ENCODE results near the gene TANGO6. TPM values are rescaled to one million over a fixed set of nuclear protein-coding genes. Genes with fewer than 3 reads are reported as not detected.

The TANGO6 gene
- total RNA-seq, 6 donors from 2014 or later: 11.7 to 30.4 (median 15.5) TPM

DNA sequence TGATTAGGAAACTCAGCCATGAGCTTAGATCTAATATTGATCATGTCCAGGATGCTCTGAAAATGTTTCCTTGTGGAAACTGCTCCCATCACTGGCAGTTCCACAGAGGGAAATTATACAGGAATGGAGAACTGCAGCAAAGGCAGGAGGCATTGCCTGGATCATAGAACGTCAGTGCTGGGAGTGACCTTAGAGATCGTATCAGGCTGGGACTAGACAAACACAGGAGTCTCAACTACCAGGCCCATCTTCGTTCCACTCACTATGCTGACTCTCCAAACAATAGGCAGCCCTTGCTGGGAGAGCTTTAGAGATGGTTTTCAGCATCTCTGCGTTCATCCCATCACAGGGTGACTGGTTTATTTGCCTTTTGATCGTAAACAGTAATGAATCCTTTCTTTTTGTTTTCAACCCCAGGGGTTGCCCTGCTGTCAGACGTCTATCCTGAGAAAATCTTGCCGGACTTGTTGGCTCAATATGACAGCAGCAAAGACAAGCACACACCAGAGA is 130.3 kb downstream of the TANGO6 start:
- Histone ChIP-seq H3K36me3 (peaks cover 0 to 32% (median 11%) of the 10 kb centered on the region in 4 donors), H3K27ac (no peak overlapping the region), H3K4me1 (peaks cover 0 to 8% (median 3%) of the 10 kb centered on the region in 4 donors), H3K4me3 (no peak overlapping the region), H3K9me3 (no peaks in the 10 kb centered on the region), H3K27me3 (no peaks in the 10 kb centered on the region)
- TF ChIP-seq POLR2A (IDR thresholded peaks at IDR 0.05) (no peak), POLR2AphosphoS5 (IDR thresholded peaks at IDR 0.05) (no peak), EP300 (IDR thresholded peaks at IDR 0.05) (no peak)
- TF ChIP-seq, protein P1, sequence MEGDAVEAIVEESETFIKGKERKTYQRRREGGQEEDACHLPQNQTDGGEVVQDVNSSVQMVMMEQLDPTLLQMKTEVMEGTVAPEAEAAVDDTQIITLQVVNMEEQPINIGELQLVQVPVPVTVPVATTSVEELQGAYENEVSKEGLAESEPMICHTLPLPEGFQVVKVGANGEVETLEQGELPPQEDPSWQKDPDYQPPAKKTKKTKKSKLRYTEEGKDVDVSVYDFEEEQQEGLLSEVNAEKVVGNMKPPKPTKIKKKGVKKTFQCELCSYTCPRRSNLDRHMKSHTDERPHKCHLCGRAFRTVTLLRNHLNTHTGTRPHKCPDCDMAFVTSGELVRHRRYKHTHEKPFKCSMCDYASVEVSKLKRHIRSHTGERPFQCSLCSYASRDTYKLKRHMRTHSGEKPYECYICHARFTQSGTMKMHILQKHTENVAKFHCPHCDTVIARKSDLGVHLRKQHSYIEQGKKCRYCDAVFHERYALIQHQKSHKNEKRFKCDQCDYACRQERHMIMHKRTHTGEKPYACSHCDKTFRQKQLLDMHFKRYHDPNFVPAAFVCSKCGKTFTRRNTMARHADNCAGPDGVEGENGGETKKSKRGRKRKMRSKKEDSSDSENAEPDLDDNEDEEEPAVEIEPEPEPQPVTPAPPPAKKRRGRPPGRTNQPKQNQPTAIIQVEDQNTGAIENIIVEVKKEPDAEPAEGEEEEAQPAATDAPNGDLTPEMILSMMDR (IDR thresholded peaks at IDR 0.05): no peak
- no peak for ATAC-seq (ENCODE audit: low FRiP score in 2 of 2)
- no peak for DNase-seq
- WGBS, 2 donors: 84 to 91% methylated on average over 7 of the region's 7 CpGs

DNA sequence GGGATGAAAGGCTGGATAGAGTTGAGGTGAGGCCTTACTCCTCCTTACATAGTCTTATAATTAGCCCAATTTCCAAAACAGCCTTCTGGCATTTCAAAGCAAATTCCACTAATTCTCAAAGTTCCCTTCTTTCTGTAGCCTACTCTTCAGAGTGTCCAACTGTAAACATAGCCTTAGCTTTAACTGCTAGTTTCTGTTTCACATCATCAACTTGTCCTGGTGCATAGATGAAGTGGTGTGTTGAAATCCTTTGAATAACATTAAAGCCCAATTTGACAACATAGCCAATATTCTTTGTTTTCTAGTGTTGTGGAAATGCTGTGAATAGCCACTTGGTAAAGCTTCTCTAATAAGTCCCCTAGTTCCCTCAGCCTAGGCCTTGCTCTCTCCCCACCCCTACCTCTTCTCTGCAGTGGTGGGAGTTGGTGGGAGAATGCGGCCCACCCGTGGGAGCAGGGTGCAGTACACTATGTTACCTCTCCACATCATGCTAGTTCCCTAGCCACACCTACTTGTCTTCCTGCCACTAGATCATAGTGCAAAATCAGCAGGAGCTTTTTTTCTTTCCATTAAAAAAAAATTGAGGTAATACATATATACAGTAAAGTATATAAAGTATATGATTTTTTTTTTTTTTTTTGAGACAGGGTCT is 135.1 kb downstream of the TANGO6 start:
- 68 to 83% methylated on average over 2 of the region's 2 CpGs for WGBS, 2 donors
- DNase-seq: no peak
- TF ChIP-seq, protein P1 (IDR thresholded peaks at IDR 0.05): no peak
- Histone ChIP-seq H3K36me3 (peaks cover 0 to 35% (median 11%) of the 10 kb centered on the region in 4 donors), H3K27me3 (no peaks in the 10 kb centered on the region), H3K4me3 (no peak overlapping the region), H3K4me1 (peaks cover 0 to 12% (median 3%) of the 10 kb centered on the region in 4 donors), H3K9me3 (no peaks in the 10 kb centered on the region), H3K27ac (peak overlapping the region in 2 of 4 donors; percentile 18 to 26)
- no peak for ATAC-seq (ENCODE audit: low FRiP score in 2 of 2)

DNA sequence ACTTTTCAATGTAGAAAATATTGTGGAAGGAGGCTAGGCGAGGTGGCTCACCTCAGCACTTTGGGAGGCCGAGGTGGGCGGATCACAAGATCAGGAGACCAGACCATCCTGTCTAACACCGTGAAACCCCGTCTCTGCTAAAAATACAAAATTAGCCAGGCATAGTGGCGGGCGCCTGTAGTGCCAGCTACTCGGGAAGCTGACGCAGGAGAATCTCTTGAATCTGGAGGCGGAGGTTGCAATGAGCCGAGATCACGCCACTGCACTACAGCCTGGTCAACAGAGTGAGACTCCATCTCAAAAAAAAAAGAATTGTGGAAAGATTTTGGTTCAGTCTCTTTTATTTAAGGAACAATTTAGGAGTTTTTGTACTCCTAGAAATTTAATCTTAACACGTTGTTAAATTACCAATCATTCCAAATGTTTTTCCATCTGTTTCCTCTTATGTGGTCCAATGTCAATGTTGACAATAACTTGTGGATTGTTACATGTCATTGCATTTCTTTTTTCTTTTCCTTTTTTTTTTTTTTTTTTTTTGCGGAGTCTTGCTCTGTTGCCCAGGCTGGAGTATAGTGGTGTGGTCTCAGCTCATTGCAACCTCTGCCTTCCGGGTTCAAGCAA is 137.5 kb downstream of the TANGO6 start:
- no peak for TF ChIP-seq EP300 (IDR thresholded peaks at IDR 0.05)
- no peak for TF ChIP-seq POLR2A (IDR thresholded peaks at IDR 0.05)
- ATAC-seq (ENCODE audit: low FRiP score in 2 of 2) (no peak), DNase-seq (no peak)
- 94 to 95% methylated on average over 15 of the region's 15 CpGs for WGBS, 2 donors
- H3K4me3 ChIP-seq: no peak overlapping the region
- no peak overlapping the region for H3K27ac ChIP-seq
- H3K9me3 ChIP-seq: no peaks in the 10 kb centered on the region
- H3K36me3 ChIP-seq: peaks cover 0 to 12% (median under 1%) of the 10 kb centered on the region in 4 donors
- H3K27me3 ChIP-seq: no peaks in the 10 kb centered on the region
- H3K4me1 ChIP-seq: peaks cover 0 to 12% (median 3%) of the 10 kb centered on the region in 4 donors

DNA sequence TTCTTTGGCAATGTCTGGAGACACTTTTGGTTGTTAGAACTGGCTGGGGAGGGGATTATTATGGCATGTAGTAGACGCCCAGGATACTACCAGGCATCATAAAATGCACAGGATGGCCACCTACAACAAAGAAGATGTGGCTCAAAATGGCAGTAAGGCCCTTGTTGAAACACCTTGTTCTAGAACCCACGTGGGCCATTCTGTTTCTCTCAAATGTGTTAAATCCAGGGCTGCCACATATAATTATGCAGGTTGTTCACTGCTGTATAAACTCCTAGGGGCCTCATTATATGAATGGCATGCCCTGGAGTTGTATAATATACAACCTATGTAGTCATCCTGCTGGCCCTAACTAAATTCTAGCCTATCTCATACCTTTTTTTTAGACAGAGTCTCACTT is 138.6 kb downstream of the TANGO6 start:
- Histone ChIP-seq H3K4me1 (peaks cover 0 to 12% (median 3%) of the 10 kb centered on the region in 4 donors), H3K4me3 (no peak overlapping the region), H3K27ac (no peak overlapping the region), H3K27me3 (no peaks in the 10 kb centered on the region), H3K9me3 (no peaks in the 10 kb centered on the region), H3K36me3 (peaks cover 0 to 9% (median 0%) of the 10 kb centered on the region in 4 donors)
- DNase-seq (no peak), ATAC-seq (ENCODE audit: low FRiP score in 2 of 2) (no peak)
- TF ChIP-seq POLR2A (IDR thresholded peaks at IDR 0.05) (no peak), EP300 (IDR thresholded peaks at IDR 0.05) (no peak), POLR2AphosphoS5 (IDR thresholded peaks at IDR 0.05) (no peak)
- TF ChIP-seq, protein P1 (IDR thresholded peaks at IDR 0.05): no peak
- 95 to 98% methylated on average over 2 of the region's 2 CpGs for WGBS, 2 donors

DNA sequence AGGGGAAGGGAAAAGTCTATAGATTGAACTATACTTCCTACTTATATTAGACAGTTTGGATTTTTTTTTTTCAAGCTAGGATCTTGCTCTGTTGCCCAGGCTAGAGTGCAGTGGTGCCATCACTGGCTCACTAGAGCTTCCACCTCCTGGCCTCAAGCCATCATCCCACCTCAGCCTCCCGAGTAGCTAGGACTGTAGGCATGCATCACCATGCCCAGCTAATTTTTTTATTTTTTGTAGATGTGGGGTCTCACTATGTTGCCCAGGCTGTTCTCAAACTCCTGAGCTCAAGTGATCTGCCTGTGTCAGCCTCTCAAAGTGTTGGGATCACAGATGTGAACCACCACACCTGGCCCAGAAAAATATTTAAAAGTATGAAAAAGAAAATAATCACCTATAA is 141.1 kb downstream of the TANGO6 start:
- Histone ChIP-seq H3K4me1 (no peaks in the 10 kb centered on the region), H3K36me3 (peaks cover 0 to 3% (median 0%) of the 10 kb centered on the region in 4 donors), H3K27me3 (no peaks in the 10 kb centered on the region), H3K27ac (no peak overlapping the region), H3K4me3 (no peak overlapping the region), H3K9me3 (no peaks in the 10 kb centered on the region)
- DNase-seq (no peak), ATAC-seq (ENCODE audit: low FRiP score in 2 of 2) (no peak)
- 81 to 92% methylated on average over 1 of the region's 1 CpG for WGBS, 2 donors
- TF ChIP-seq, protein P1 (IDR thresholded peaks at IDR 0.05): no peak
- no peak for TF ChIP-seq EP300 (IDR thresholded peaks at IDR 0.05)
- no peak for TF ChIP-seq POLR2A (IDR thresholded peaks at IDR 0.05)
- no peak for TF ChIP-seq POLR2AphosphoS5 (IDR thresholded peaks at IDR 0.05)

Data from upper lobe of left lung (tissue), 6 donors.